Vagina (tissue), 2 donors: Measurements from ENCODE around the gene CISD2. TPM values are rescaled to one million over a fixed set of nuclear protein-coding genes. Genes with fewer than 3 reads are reported as not detected.

Experiments
- DNase-seq, 2 donors: peaks; one replicate each; pipeline ENCODE4 v3.0.0-alpha.2; 2017; ENCODE audit errors: extremely low spot score in 2 of 2
- H3K27ac ChIP-seq: fragments of 200-600 bp; sonication (generic); one replicate; pipeline ENCODE4 v1.5.1; 2019
- H3K27me3 ChIP-seq: fragments of 200-600 bp; sonication (generic); one replicate; pipeline ENCODE4 v1.5.1; 2019
- H3K36me3 ChIP-seq, 2 donors: fragments of 200-600 bp; sonication (generic); one replicate each; pipeline ENCODE4 v1.5.1; 2017 to 2019
- H3K4me1 ChIP-seq: fragments of 200-600 bp; sonication (generic); one replicate; pipeline ENCODE4 v1.5.1; 2019
- H3K4me3 ChIP-seq, 2 donors: fragments of 200-600 bp; sonication (generic); 1 replicate in 1 of 2; 2 replicates in 1 of 2; pipeline ENCODE4 v1.5.1; 2016 to 2019
- H3K9me3 ChIP-seq: fragments of 200-600 bp; sonication (generic); one replicate; pipeline ENCODE4 v1.5.1; 2019
- POLR2A ChIP-seq, 2 donors: fragments of 450-650 bp; IDR thresholded peaks; one replicate each; pipeline ENCODE4 v1.6.1; 2017; ENCODE audit warnings: antibody characterized with exemption in 2 of 2, mild to moderate bottlenecking in 2 of 2, moderate library complexity in 2 of 2
- POLR2AphosphoS5 ChIP-seq, 2 donors: sonication (generic); formaldehyde crosslinking; IDR thresholded peaks; one replicate each; pipeline ENCODE4 v1.9.0; 2017; ENCODE audit warnings: antibody characterized with exemption in 2 of 2, mild to moderate bottlenecking in 2 of 2, low read depth in 1 of 2; ENCODE audit not compliant: insufficient read depth in 1 of 2
- intact Hi-C: fragments of 100-400 bp; cut with DNase I; formaldehyde crosslinking; loops from one replicate; pipeline ENCODE4 v1.15.1; 2023
- total RNA-seq: library from RNA; depleted of rRNA; stranded (reverse); fragments of >200 nt; gene quantifications from one replicate; pipeline ENCODE4 v1.2.3, GENCODE V29; 2016
- TF ChIP-seq, protein P1 (sequence below), 3 experiments: fragments of 450-650 bp in 2 of 3; fragments of 200-600 bp in 1 of 3; sonication (generic) in 1 of 3; IDR thresholded peaks; one replicate each; pipeline ENCODE4 v1.5.1; 2017 to 2019; ENCODE audit warnings: antibody characterized with exemption in 3 of 3, mild to moderate bottlenecking in 2 of 3, moderate library complexity in 2 of 3

The CISD2 gene
- total RNA-seq, 1 donor from 2014 or later, result 11.3 TPM

DNA sequence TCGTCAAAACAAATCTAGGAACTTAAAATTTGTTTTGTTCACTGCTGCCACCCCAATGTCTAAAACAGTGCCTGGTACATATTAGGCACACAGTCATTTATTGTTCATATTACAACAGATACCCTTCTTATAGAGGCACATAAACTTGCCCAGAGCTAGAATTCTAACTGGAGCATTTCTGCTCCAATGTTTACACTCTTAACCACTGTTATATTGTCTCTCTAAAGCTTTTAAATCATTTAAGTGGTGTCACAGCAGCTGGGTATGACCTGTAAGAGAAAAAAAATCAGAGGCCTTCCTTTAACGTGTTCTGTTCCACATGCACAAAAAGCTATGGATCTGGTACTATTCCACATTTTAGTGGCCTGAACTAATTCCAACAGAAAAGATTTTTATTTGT is 44.4 kb upstream of the CISD2 start:
- peaks cover 66% of the 10 kb centered on the region for H3K4me1 ChIP-seq
- intact Hi-C loops, result loop anchor here (10.0 kb wide), 1 partner anchor 60 kb away; the partner anchor contains the start of gene MANBA
- peak overlapping the region; percentile 100 for H3K27ac ChIP-seq
- H3K36me3 ChIP-seq, result no peaks in the 10 kb centered on the region
- peak overlapping the region; percentile 79 to 88 for H3K4me3 ChIP-seq
- no peak for DNase-seq
- H3K27me3 ChIP-seq, result no peaks in the 10 kb centered on the region
- no peaks in the 10 kb centered on the region for H3K9me3 ChIP-seq
- TF ChIP-seq POLR2AphosphoS5 (IDR thresholded peaks at IDR 0.05; ENCODE audit: insufficient read depth in 1 of 2, low read depth in 1 of 2) (no peak), POLR2A (IDR thresholded peaks at IDR 0.05) (no peak)
- TF ChIP-seq, protein P1, sequence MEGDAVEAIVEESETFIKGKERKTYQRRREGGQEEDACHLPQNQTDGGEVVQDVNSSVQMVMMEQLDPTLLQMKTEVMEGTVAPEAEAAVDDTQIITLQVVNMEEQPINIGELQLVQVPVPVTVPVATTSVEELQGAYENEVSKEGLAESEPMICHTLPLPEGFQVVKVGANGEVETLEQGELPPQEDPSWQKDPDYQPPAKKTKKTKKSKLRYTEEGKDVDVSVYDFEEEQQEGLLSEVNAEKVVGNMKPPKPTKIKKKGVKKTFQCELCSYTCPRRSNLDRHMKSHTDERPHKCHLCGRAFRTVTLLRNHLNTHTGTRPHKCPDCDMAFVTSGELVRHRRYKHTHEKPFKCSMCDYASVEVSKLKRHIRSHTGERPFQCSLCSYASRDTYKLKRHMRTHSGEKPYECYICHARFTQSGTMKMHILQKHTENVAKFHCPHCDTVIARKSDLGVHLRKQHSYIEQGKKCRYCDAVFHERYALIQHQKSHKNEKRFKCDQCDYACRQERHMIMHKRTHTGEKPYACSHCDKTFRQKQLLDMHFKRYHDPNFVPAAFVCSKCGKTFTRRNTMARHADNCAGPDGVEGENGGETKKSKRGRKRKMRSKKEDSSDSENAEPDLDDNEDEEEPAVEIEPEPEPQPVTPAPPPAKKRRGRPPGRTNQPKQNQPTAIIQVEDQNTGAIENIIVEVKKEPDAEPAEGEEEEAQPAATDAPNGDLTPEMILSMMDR (IDR thresholded peaks at IDR 0.05), result no peak

DNA sequence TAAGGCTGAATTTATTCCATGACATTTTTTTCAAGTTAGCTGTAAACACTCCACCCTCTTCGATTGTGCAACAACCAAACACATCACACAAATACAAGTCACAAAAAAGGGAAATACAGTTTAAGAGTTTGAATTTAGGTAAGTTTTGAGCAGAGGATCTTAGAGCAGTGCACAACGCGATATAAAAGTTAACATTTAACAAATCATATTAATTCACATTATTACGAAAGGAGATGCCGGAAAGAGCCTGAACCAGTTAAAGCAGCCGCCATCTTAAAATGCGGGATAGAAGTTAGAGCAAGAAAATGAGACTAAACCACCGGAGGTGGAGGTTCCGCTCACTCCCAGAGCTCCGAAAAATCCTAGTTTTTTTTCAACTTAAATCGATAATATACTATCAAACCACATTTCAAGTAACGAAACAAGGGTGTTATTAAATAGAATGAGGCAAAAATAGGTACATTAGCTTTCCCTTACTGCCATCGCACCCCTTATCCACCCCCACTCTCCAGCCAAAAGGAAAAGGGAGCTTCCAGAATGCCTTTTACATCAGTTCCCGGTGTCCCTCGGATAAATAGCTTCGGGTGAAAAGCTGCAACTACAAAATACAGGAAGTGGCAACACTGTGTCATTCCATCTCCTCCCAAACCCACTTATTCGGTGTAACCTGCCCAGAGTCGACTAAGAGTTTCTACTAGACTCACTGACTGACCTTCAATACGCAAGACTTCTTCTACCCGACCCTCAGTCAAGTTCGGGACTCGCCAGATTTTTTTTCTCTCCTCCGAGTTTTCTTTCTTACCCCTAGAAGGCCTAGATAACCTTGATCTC is 43.3 kb upstream of the CISD2 start:
- peak overlapping the region; percentile 100 for H3K27ac ChIP-seq
- no peak for DNase-seq
- H3K9me3 ChIP-seq, result no peaks in the 10 kb centered on the region
- no peaks in the 10 kb centered on the region for H3K36me3 ChIP-seq
- peak overlapping the region; percentile 79 to 88 for H3K4me3 ChIP-seq
- TF ChIP-seq, protein P1 (IDR thresholded peaks at IDR 0.05), result no peak
- TF ChIP-seq POLR2AphosphoS5 (IDR thresholded peaks at IDR 0.05; ENCODE audit: insufficient read depth in 1 of 2, low read depth in 1 of 2), result peak; percentile 46 to 81
- H3K4me1 ChIP-seq, result peaks cover 60% of the 10 kb centered on the region
- no peaks in the 10 kb centered on the region for H3K27me3 ChIP-seq
- intact Hi-C loops, result loop anchor here (2.0 to 10.0 kb wide), 3 partner anchors 43 to 252 kb away; partner anchors contain the start of genes CISD2, MANBA and SLC9B2

DNA sequence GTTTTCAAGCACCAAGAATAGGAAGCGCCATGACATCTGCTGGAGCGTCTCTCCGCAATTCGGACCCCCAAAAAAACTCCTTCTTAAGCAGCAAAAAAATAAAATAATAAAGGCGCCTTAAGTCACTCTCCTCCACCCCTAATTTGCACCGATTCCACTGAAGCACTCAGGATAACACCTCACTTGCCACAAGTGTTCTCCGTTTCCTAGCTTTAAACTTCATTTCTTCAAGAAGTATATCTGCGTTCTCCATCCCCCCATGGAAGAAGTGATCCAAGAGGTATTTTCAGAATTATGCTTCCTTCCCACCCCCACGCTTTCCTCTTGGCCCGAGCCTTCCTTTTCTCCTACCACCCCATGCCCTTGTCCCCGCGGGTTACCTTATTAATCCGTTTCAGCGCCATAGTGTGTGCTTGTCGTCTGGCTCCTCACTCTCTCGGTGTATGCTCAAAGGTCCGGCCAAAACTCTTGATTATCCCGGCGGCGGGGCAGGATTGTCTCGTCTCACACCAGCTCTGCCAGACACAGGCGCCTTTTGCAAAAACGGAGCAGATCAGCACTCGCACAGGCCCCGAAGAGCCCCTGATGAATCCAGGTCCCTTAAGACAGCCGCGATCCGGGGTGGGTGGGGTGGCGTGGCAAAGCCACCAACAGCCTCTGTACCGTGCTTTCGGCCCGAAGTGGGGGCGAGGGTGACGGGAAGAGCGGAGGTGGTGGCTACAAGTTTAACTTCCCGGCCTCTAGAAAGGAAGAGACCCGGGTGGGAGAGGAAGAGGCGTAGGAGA is 42.5 kb upstream of the CISD2 start:
- peak overlapping the region; percentile 79 to 88 for H3K4me3 ChIP-seq
- DNase-seq, result no peak
- peaks cover 52% of the 10 kb centered on the region for H3K4me1 ChIP-seq
- intact Hi-C loops, result loop anchor here (2.0 to 10.0 kb wide), 3 partner anchors 43 to 251 kb away; partner anchors contain the start of genes CISD2, MANBA and SLC9B2
- no peaks in the 10 kb centered on the region for H3K27me3 ChIP-seq
- no peaks in the 10 kb centered on the region for H3K36me3 ChIP-seq
- H3K27ac ChIP-seq, result peak overlapping the region; percentile 100
- TF ChIP-seq, protein P1 (IDR thresholded peaks at IDR 0.05), result no peak
- TF ChIP-seq POLR2AphosphoS5 (IDR thresholded peaks at IDR 0.05; ENCODE audit: insufficient read depth in 1 of 2, low read depth in 1 of 2), result no peak
- no peaks in the 10 kb centered on the region for H3K9me3 ChIP-seq

DNA sequence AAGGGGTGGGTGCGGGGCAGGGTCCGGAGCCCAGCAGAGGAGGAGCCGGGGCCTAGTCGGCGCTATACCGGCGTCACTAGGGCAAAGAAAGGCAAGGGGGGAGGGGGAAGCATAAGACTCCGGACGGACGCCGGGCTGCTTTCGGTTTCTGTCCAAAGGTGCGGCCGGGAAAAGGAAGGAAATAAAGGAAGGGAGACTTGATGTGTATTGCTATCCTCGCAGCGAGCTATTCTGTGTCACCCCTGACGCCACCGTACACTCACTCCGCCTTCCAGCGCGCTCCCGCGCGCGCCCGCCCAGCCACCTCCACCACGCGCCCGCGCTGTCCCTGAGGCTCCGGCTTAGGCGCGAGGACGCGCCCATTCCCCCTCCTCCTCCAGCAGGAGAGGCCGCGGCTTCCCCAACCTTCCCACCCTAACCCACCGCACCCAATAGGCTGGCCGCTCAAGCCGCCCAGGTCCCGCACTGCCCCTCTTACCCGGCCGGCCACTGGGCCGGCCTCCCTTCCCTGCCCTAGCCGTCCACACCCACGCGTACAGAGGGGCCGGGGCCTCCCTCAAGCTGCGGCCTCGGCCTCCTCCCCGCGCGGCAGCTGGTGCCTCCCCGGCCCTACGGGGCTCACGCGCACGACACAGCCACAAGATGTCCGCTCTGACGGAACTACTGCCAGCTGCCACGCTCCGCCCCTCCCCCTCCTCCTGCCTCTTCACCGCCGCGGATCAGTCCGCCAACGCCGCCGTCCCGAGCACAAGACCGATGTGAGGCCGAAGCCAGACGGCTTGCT is 41.7 kb upstream of the CISD2 start, which contains the start of gene UBE2D3:
TSS of gene UBE2D3 (minus strand) at position 662 of the 784 bp plus-strand sequence. CDS start 1,043 bp downstream, outside the sequence.
- peak; percentile 68 to 94 for TF ChIP-seq POLR2AphosphoS5 (IDR thresholded peaks at IDR 0.05; ENCODE audit: insufficient read depth in 1 of 2, low read depth in 1 of 2)
- peak in 1 of 2 donors; percentile 84 for TF ChIP-seq POLR2A (IDR thresholded peaks at IDR 0.05)
- TF ChIP-seq, protein P1 (IDR thresholded peaks at IDR 0.05), result no peak
- no peaks in the 10 kb centered on the region for H3K36me3 ChIP-seq
- H3K27me3 ChIP-seq, result no peaks in the 10 kb centered on the region
- H3K27ac ChIP-seq, result peak within 1 kb of the TSS; percentile 100
- peaks cover 44% of the 10 kb centered on the region for H3K4me1 ChIP-seq
- peak within 1 kb of the TSS; percentile 79 to 88 for H3K4me3 ChIP-seq
- H3K9me3 ChIP-seq, result no peaks in the 10 kb centered on the region
- DNase-seq, result peak in 1 of 2 donors; percentile 94
- intact Hi-C loops, result loop anchor here (2.0 to 10.0 kb wide), 3 partner anchors 42 to 250 kb away; partner anchors contain the start of genes CISD2, MANBA and SLC9B2
